WI38 (cell line): ENCODE measurements around the gene TBX19.

ENCODE experiments used
- H3K4me3 ChIP-seq: 2 replicates; pipeline ENCODE4 v1.5.1; 2011; ENCODE audit warnings: low read depth, mild to moderate bottlenecking, control low read depth, low read length
- TF ChIP-seq, protein P1 (sequence below): IDR thresholded peaks from 2 replicates; pipeline ENCODE4 v1.5.1; 2012; ENCODE audit warnings: low read depth, mild to moderate bottlenecking, control low read depth, low read length

The TBX19 gene

DNA sequence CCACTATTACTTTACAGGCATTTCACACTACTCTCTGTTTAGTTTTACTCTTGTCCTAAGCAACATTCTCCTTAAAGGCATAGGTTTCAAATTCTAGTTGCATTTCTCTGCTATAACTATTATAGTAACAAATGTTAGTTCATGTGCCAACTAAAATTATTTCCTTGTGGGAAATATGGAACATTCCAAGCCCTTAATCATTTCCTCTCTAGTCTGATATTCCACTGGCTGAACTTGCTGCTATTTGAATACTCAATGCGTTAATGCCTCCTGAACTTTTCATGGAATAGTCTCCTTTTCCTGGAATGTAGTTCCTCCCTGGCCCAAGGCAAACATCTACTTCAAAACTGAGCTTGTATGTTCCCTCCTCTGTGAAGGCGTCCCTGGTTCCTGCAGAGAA is 19.3 kb upstream of the TBX19 start:
- H3K4me3 ChIP-seq = no peak overlapping the region
- TF ChIP-seq, protein P1, sequence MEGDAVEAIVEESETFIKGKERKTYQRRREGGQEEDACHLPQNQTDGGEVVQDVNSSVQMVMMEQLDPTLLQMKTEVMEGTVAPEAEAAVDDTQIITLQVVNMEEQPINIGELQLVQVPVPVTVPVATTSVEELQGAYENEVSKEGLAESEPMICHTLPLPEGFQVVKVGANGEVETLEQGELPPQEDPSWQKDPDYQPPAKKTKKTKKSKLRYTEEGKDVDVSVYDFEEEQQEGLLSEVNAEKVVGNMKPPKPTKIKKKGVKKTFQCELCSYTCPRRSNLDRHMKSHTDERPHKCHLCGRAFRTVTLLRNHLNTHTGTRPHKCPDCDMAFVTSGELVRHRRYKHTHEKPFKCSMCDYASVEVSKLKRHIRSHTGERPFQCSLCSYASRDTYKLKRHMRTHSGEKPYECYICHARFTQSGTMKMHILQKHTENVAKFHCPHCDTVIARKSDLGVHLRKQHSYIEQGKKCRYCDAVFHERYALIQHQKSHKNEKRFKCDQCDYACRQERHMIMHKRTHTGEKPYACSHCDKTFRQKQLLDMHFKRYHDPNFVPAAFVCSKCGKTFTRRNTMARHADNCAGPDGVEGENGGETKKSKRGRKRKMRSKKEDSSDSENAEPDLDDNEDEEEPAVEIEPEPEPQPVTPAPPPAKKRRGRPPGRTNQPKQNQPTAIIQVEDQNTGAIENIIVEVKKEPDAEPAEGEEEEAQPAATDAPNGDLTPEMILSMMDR = no peak

DNA sequence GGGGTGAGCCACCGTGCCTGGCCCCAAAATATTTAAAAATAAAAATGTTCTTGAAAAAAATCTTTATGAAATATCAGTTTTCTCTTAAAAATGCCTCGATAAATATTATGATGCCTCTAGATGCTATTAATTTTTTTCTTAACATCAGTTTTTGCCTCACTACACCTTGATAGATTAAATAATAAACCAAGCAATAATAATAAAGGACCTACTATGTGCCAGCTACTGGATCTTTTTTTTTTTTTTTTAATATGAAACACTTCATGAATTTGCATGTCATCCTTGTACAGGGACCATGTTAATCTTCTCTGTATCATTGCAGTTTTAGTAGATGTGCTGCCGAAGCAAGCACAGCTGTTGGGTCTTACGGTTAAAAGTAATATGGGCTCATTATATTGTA is 17.5 kb upstream of the TBX19 start:
- TF ChIP-seq, protein P1 = no peak
- no peak overlapping the region for H3K4me3 ChIP-seq

DNA sequence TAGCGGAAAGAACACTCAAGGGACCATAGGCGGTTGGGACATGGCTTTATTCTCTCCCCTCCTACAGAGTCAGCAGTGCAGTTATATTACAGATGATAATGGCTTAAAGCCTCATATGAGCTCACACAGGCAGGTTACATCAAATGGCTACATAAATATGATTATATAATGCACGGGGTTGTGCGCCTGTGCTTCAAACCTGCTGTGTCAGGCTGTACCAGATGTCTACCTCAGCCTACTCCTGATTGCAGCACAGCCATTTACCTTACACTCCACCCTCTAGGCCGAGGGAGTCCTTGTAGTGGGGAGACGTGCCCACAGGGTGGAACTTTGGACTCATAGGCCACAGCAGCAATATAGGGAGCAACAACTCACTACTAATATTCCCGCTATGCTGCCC is 16.4 kb upstream of the TBX19 start:
- no peak overlapping the region for H3K4me3 ChIP-seq
- TF ChIP-seq, protein P1 = no peak

DNA sequence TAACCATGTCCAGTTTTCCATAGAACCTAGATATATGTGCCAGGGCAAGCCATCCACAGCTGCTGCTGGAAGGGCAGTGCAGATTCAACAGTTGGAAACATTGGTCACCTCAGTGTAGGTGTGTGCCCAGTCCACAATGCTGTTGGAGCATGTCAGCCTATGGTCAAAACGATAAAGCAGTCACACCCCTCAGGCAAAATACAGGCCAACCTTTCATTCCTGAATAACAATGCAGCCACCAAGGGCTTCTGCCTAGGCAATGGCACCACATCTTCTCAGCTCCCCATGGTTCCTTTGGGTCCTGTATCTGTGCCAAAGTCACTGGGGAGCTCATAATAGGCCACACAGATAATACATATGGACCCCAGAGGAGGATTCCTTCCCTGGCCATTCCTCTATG is 15.1 kb upstream of the TBX19 start:
- H3K4me3 ChIP-seq = no peak overlapping the region
- TF ChIP-seq, protein P1 = no peak

DNA sequence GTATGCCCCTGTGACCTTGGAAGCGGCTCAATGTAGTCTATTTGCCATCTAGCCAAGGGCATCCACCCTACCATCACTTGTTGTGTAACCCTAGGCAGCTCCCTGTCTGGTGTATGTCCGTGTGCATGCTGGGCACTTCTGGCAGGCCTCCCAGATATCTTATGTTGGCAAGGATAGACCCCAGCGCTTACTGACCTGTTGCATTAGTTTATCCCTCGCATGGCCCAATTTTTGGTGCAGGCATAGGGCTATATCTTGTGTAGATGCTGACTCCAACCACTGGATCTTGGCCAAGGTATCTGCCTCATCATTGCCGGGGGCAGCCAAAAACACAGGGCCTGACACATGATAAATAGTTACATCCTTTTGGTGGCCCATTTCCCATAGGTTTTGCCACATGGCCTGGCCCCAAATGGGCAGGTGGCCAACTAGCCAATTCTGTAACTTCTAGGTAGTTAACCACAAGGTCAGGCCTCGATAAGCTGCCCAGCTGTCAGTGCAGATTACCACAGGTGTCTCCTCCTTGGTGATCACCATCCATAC is 14.0 kb upstream of the TBX19 start:
- H3K4me3 ChIP-seq = no peak overlapping the region
- TF ChIP-seq, protein P1 = no peak

DNA sequence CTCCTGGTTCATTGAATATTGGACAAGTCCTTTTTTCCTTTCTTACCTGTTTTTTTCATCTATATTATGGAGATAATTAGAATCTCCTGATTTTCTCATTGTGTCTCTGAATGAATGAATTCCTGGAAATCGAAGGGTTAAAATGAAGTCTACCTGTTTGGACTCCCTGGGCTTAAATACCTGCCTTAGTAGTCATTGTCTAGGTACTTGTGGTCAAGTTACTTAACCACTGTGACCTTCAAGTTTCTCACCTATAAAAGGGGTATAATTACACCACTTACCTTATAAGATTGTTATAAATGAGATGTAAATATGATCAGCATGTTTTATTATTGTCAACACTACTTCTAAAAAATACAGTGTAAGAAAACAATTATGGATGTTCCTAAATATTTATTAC is 9.0 kb upstream of the TBX19 start:
- TF ChIP-seq, protein P1 = no peak
- no peak overlapping the region for H3K4me3 ChIP-seq

DNA sequence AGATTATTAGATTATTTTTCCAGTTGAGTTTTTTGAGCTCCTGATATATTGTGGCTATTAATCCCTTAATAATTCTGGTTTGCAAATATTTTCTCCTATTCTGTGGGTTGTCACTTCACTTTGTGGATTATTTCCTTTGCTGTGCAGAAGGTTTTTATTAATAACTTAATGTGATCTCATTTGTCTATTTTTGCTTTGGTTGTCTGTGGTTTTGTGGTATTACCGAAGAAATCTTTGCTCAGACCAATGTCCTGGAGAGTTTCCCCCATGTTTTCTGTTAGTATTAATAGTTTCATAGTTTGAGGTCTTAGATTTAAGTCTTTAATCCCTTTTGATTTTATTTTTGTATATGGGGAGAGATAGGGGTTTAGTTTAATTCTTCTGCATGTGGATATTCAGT is 7.1 kb upstream of the TBX19 start:
- TF ChIP-seq, protein P1 = no peak

More for the DNA sequence above, 7.1 kb upstream of the TBX19 start:
- H3K4me3 ChIP-seq = no peak overlapping the region
